Esophagus squamous epithelium (tissue), 4 donors: Measurements from ENCODE around the gene CCNY.

Experiments
- CTCF ChIP-seq, 6 experiments: fragments of 450-650 bp in 4 of 6; fragments of 200-600 bp in 2 of 6; sonication (generic) in 2 of 6; IDR thresholded peaks; one replicate each; pipeline ENCODE4 v1.5.1; 2016 to 2019; ENCODE audit warnings: antibody characterized with exemption in 6 of 6, mild to moderate bottlenecking in 4 of 6, moderate library complexity in 4 of 6
- POLR2A ChIP-seq, 4 donors: fragments of 450-650 bp; IDR thresholded peaks; one replicate each; pipeline ENCODE4 v1.6.1; 2017; ENCODE audit warnings: antibody characterized with exemption in 4 of 4, mild to moderate bottlenecking in 4 of 4, moderate library complexity in 3 of 4

GRCh38 chr10:35443858-35444257, 107.5 kb downstream of the CCNY start:
- TF ChIP-seq CTCF (IDR thresholded peaks at IDR 0.05) (no peak), POLR2A (IDR thresholded peaks at IDR 0.05) (no peak)
